GM18519 (cell line): Measurements from ENCODE around the gene KDM2B.
"Not testable (repeated sequence)": the region's sequence is repeated elsewhere in the genome, so short reads cannot be mapped to it uniquely, and the experiment has no call there.

Experiments used
- ATAC-seq: cut with Tn5 transposase; IDR thresholded peaks from one replicate; pipeline ENCODE4 v1.9.1; 2021; ENCODE audit warnings: mild to moderate bottlenecking, moderate library complexity; ENCODE audit not compliant: unreplicated experiment, low FRiP score

The KDM2B gene

GRCh38 chr12:121507984-121508383 lies 72.8 kb downstream of the KDM2B start:
- no peak for ATAC-seq

DNA sequence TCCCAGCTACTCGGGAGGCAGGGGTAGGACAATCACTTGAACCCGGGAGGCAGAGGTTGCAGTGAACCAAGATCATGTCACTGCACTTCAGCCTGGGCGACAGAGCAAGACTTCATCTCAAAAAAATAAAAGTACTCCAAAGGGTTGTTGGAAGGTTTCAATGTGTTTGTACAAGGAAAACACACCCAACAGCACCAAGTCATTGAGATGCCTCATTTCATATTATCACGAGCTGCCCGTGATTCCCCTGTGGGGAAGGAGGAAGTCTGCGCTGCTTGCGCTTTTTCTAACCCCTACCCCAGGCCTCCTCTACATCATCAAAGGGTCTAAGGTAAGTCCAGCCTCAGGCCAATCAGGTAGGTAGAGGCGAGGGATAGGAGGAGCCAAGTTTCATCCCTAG lies 73.6 kb downstream of the KDM2B start:
- no peak for ATAC-seq

- no peak for ATAC-seq
Observed at GRCh38 chr12:121505513-121505912, 75.3 kb downstream of the KDM2B start.

GRCh38 chr12:121504505-121504904 lies 76.3 kb downstream of the KDM2B start:
- no peak for ATAC-seq

DNA sequence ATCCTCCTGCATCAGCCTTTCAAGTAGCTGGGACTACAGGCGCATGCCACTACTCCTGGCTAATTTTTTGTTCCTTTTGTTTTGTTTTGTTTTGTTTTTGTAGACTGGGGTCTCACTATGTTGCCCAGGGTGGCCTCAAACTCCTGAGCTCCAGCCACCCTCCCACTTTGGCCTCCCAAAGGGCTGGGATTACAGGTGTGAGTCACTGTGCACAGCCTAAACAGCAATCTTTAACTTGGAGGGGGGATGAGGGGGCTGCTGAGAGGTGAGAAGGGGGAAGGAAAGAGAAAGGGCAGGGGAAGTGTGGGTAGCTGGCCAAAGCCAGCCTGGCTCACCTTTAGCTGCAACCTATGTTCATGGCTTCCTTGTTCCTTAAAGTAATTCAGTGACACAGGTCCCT lies 77.4 kb downstream of the KDM2B start:
- ATAC-seq, result no peak

DNA sequence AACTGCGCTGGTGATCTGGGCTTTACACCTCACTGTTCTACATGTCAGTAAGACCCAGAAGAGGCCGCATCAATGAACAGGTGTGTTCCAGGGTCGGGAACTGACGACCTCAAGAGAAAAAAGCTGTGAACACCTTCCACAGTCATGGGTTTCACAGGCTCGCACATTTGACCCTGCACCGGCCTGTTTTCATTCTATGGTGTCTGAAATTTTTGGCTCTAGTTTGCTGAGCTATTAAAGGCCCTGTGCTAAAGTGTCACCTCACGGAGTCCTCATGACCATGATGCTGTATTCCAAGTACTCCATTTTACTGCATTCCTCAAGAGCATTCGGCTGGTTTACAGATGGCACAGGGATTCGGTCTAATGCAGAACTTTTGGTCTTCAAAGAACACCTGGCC lies 78.9 kb downstream of the KDM2B start:
- ATAC-seq, result no peak

GRCh38 chr12:121499929-121500793 lies 80.7 kb downstream of the KDM2B start:
- no peak for ATAC-seq

GRCh38 chr12:121495746-121496145 lies 85.1 kb downstream of the KDM2B start:
- ATAC-seq, result no peak

DNA sequence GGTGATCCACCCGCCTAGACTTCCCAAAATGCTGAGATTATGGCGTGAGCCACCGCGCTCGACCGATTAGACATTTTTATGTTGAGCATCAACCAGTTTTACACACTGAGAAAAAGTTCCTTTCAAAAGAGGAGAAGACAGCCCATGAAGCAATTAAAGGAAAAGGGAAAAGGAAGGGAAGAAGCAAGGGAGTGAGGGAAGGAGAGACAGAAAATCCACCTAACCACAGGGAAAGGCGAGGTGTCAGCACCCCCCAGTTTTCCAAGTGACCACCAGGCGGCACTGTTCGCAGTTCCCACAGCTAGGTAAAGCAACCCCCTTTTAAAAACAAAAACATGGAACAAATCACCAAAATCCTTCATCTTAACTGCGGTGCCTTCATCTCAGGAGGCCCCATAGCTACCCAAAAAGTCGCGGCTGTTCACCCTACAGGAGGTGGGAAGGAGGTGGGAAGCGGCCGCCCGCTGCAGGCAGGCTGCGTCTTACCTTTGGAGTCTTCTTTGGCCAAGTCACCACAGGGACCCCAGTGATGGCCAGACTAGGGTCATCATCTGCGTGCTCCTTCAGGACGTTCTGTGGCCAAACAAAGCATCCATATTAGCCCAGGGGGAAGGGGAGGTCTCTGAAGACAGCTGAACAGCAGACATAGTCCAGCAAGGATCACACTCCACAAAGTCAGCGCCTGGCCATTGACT lies 86.6 kb downstream of the KDM2B start:
- ATAC-seq, result no peak

GRCh38 chr12:121490401-121491281 lies 90.2 kb downstream of the KDM2B start:
- ATAC-seq, result no peak

DNA sequence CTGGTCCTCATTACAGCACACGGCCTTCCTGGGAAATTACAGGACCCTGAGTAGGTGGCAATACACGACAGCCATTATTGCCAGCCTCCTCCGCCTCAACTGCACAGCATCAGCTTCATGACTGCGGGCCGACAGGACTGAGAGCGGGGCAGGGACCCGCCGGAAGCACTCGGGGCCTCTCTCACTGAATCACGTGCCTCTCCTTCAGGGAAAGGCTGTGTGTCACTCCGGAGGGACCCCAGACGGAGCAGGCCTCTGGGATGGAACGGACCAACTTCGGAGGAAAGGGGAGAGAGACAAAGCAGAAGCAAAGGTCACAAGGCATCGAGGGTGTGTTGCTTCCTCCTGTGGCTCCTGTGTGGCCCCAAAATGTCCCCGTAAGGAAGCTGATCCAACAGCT lies 90.9 kb downstream of the KDM2B start:
- ATAC-seq, result no peak

DNA sequence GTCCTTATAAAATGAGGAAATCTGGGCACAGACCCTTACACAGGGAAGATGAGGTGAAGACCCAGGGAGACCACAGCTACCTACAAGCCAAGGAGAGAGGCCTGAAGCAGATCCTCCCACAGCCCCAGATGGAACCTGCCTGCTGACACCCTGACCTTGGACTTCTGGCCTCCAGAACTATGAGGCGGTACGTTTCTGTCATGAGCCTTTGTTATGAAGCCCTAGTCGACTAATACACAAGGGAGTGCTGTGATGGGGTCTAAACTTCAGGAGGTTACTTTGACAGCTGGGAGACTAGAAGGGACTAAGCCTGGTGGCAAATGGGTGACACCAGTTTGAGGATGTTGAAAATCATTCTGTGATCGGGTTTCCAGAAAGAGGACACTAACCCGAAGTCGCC lies 95.9 kb downstream of the KDM2B start:
- ATAC-seq, result no peak

GRCh38 chr12:121484564-121484963 lies 96.3 kb downstream of the KDM2B start:
- not testable (repeated sequence) for ATAC-seq

DNA sequence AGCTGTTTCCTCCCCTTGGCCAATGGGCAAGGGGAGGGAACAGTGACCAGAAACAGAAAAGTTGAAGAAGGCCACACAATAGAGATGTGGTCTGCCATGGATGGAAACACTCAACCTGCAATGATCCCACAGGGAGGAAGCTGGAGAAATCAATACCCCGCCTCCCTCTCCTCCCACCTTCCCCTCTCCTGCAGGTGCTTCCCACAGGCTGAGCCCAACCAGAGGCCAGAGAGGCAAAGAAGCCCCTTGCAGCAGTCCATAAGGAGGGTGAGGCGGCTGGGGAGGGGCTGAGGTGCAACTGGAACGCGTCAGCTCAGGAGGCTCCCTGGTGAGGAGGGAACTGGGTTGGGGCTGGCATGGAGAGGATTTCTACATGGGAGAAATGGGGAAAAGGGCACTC lies 96.9 kb downstream of the KDM2B start:
- no peak for ATAC-seq

- ATAC-seq, result no peak
Observed at GRCh38 chr12:121476477-121476876, 104.3 kb downstream of the KDM2B start.

GRCh38 chr12:121475279-121475678 lies 105.5 kb downstream of the KDM2B start:
- ATAC-seq, result no peak

DNA sequence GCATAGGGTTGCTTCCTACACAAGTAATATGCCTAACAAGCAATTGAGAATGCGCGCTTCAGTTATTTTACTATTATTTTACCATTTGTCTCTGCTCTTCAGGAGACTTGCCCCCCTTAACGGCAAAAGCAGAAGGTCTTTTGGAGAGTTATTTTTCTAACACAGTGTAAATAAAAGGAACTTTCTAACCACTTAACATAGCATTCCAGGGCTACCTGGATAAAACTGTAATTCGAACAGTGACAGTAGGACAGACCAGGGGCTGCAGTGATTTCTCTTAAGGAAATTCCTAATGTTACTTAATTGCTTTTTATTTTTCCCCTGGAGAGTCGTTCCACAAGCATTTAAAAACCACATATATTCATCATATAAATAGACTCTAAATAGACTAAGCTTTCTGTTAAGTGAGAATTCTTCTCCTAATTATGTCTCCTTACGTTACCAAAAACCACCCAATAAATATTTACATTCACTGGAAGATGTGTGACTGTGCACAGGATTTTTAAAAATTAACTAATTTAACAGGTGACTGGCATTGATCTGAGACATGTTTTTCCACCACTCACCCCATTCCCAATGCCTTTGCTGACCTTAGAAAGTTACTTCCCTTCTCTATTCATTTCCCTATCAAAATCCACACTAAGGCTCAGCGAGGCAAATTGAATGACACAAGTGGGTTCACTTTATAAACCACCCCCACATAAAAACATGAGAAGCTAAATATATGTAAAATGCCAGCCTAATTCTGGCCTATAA lies 108.5 kb downstream of the KDM2B start:
- ATAC-seq, result no peak

- ATAC-seq, result no peak
Observed at GRCh38 chr12:121470751-121471150, 110.1 kb downstream of the KDM2B start.

DNA sequence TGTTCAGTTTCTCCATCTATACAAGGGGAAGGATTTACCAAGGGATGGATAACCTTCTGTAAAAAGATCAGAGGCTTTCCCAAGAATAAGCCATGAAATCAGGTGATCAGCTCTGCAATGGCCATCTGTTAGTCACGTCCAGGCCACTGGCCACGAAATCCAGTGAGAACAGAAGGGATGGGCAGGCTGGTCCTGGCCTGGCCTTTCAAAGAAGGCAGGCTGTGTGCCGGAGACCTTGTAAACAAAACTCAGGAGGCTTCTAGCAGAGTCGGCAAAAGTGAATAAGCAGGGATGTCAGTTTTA lies 112.4 kb downstream of the KDM2B start:
- no peak for ATAC-seq
